ENCODE measurements around the gene CORO2B.

The CORO2B gene, protein sequence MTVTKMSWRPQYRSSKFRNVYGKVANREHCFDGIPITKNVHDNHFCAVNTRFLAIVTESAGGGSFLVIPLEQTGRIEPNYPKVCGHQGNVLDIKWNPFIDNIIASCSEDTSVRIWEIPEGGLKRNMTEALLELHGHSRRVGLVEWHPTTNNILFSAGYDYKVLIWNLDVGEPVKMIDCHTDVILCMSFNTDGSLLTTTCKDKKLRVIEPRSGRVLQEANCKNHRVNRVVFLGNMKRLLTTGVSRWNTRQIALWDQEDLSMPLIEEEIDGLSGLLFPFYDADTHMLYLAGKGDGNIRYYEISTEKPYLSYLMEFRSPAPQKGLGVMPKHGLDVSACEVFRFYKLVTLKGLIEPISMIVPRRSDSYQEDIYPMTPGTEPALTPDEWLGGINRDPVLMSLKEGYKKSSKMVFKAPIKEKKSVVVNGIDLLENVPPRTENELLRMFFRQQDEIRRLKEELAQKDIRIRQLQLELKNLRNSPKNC

DNA sequence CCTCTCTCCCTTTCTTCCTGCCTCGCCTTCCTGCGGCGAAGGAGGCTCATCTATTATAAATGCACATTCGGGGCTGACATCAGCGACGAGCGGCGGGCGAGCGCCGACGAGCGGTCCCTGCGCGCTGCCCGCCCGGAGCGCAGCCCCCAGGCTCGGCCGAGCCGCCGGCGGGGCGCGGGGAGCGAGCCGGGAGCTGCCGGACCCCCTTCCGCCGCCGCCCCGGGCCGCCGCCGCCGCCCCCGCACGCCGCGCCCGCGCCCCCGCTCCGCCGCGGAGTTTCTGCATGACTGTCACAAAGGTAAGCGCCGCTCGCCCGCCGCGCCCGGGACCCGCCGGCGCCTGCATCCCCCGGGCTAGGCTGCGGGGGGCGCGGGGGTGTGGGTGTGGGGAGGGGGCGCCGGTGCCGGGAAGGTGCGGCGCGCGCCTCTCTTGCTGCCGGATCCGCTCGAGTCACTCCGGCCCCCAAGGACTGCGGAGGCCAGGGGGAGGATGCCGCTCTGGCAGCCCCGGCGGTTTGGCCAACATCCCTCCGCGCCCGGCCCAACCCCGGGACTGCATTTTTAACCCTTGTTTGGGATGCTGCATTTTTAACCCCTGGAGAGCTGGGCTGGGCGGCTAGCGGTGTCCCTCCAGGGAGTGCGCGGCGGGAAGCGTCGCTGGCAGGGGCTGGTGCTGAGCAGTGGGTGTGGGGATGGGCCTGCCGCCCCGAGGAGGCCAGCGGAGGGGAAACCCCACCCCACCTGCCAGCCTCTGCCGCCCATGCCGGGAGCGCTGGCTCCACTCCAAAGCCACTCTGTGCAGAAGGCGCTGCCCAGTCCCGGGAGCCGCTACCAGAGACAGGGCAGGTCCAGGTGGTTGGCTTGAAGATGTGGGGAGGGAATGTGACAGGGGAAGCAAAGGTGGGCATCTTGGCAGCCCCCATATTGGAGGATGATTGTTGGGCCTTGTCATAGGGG, at the start of gene CORO2B:
Gene CORO2B (plus strand): TSS at position 14 of the 956 bp plus-strand sequence. CDS start 270 bp downstream, at position 284.
- DNase-seq: no peak

DNA sequence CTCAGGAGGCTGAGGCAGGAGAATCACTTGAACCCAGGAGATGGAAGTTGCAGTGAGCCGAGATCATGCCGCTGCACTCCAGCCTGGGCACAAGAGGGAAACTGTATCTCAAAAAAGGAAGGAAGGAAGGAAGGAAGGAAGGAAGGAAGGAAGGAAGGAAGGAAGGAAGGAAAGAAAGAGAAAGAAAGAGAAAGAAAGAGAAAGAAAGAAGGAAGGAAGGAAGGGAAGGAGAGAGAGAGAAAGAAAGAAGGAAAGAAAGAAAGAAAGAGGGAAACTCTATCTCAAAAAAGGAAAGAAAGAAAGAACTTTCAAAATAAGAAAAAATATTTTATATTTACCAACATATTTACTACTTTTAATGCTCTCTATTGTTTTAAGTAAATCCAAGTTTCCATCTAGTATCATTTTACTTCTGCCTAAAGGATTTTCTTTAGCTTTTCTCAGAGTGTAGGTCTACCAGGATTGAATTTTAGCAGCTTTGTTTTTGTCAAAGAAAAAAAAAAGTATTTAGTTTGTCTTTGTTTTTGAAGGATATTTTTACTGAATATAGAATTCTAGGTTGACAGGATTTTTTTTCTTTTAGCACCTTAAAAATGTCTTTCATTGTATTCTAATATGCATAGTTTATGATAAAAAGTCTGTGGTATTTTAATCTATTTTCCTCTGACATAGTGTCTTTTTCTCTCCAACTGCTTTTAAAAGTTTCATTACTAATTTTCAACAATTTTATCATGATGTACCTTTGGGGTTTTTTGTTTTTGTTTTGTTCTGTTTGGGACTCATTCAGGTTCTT, 47.2 kb upstream of the CORO2B start:
- DNase-seq: no peak

DNA sequence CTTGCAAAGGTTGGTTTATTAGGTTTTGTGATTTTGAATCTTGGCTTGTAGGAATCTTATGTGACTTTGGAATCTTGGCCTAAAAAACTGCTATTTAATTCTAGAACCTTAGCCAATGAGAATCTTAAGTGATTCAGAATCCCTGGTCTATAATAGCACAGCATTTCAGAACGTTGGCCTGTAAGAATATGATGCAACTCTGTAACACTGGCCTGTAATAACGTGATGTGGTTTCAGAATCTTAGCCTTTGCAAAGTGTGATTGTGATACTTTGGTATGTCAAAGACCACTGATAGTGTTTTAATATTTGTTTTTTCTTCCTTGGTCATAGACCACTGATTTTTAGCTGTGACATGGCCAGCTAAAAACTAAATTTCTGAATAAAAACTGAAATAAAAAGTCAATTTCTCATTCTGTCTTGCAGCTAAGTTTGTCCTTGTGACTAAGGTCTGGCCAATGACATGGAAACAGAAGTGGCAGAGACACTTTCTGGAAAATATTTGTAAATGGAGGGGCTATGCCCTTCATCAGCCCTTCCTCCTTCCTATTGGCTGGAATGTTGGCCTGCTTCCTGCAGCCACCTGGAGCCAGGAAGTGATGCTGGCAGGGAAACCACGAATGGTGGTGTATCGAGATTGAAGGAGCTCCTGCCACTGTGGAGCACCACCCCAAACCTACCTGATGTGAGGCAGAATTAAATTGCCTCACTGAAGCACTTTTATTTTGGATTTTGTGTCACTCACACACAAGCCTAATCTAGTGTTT, 42.3 kb upstream of the CORO2B start:
- no peak for DNase-seq

DNA sequence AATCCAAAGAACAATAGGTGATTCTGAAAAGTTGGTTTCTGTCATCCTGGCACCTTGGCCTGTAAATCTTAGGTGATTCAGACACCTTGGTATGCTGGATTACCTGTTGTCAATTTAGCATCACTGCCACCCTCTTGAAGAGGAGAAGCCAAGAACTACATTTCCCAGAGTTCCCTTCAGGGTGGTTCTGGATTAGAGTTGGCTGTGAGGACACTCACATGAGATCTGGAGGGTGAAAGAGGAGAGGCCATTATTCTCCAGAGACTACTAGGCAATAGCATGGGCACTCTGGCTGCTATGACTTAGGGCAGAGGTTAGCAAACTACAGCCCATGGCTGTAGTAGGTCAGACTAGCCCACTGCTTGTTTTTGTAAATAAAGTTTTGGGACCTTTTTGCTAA, 41.7 kb upstream of the CORO2B start:
- DNase-seq: no peak

DNA sequence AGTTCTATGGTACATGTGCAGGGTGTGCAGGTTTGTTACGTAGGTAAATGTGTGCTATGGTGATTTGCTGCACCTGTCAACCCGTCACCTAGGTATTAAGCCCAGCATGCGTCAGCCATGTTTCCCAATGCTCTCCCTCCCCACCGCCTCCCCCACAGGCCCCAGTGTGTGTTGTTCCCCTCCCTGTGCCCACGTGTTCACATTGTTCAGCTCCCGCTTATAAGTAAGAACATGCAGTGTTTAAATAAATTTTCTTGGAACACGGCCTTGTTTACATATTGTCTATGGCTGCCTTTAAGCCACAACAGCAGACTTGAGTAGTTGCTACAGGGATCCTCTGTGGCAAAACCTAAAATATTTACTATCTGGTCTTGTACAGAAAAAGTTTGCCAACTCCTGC, 41.3 kb upstream of the CORO2B start:
- DNase-seq: no peak

DNA sequence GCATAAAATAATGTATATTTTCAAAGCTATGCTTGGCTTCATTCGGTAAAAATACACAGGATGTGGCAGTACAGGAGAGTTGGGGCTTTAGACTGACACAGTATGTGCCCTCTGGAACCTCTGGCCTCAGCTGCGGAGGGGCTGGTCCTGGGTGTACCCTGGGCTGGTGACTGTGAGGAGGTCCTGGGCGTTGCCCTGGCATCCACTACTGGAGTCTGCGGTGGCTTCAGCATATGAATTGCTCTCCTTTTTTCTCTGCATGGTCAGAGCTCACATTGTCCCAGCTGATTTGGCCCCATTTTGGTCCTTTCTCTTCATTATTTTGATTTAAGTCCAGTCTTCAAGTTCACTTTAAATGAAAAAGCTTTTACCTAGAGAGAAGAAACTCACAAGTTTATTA, 40.5 kb upstream of the CORO2B start:
- DNase-seq: no peak

DNA sequence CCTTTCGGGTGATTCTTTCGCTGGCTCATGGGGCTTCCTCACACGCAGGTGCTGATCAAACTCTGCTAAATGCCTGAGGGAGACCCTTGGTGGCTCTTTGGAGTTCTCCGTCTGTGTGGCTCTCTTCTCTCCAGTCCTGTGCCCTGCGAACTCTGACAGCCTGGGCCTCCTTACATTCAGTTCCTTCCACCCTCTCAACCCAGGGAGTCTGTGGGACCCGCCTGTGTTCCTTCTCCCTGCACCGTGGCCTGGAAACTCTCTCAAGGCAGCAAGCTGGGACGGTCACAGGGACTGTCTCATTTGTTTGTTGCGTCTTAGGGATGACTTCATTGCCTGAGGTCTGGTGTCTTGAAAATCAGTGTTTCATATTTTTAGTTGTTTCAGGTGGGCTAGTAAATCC, 37.0 kb upstream of the CORO2B start:
- no peak for DNase-seq

DNA sequence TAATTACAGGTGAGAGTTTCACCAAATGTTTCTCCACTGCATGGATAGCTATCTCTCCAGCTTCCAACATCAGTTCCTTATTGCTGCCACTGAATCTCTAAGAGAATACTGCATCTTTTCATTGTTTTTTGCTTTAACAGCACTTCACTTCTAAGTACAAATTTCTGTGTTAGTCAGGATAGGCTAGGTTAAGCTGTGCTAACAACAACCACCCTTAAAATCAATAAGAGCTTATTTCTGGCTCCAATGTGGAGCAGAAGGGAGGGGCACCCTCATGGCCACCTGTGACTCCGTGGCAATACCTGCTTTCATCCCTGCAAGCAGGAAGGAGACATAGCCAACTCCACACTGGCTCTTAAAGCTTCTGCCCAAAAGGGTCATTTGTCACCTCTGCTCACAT, 36.4 kb upstream of the CORO2B start:
- no peak for DNase-seq

DNA sequence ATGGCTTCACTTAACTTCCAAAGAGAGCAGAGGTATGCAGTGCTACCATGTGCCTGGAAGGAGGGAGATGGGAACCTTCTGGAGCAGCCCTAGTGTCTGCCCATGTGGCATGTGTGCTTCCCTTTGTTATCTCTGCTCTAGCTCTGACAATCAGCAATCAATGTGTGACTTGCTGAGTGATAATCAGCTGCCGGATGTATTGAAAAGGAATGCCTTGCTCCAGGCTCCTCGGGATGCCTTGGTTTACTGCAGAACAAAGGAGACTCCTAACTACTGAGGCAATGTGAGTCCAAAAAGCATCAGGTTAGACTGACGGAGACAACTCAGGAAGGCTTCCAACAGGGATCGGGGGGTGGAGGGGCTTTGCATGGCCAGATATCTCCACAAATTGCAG, 36.0 kb upstream of the CORO2B start:
- no peak for DNase-seq

DNA sequence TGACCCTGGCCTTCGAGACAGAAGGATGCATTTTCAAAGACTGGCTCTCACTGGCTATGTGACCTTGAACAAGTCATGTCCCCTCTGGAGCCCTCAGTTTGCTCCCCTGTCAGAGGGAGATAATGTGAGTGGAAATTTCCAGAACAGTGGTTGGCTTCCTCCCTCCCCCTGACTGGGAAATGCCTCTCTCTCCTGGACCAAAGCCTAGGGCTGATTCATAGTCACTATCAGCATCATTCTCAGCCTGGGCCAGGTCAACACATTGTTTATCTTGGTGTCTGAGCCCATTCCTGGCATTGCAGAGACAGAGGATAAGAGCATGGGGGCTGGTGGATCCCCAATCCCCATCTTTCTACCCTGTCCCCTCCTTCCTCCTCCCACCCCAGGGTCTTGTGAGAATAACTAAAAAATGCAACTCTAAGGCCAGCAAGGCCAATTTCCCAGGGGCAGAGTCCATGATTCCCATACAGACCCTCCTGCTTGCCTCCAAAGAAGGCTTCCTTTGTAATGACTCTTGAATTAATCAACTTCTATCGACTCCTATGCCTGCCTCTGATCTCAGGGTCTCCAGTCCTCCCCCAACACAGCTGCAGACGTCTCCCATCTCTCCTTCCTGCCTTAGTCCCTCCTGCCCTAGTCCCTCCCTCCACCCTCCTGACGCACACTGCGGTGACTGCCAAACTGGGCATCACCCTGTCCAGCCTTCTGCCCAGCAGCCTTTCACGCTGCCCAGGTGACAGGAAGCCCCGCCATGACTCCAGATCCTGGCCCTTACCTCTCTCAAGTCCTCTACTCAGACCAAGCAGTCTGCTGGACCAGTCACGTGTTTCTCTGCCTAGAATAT, 35.4 kb upstream of the CORO2B start:
- DNase-seq: no peak

DNA sequence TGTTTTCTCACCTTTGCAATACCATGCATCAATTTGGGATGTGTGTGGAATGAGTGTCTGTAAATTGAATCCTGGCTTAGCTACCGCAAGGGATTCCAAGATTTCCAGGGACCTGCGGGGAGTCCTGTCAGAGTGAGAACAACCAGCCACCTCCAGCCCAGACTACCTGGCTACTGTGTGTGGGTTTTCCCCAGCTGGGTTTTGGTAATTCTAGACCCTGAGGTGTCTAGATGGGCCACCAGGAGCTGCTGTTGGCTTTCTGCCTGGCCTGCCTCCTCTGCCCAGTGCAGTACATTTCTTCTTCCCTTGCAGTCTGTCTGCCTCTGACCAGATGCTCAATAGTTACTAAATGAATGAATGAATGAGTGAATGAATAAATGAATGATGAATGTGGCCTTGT, 32.5 kb upstream of the CORO2B start:
- no peak for DNase-seq

DNA sequence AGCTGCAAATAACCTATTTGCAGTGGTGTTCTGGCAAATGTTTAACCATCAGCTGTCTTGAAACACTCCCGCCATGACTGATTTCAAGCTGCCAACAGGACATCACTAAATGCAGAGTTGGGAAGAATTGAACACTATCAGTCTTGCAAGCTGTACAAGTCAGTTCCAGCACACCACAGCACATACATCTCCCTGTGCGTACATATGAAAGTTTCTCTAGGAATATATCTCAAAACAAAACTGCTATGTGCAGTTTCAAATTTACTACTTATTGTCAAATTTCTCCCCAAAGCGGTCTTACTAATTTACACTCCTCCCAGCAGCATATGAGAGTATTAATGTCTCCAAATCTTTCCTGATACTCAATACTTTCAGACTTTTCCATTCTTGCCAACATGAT, 30.4 kb upstream of the CORO2B start:
- DNase-seq: no peak

DNA sequence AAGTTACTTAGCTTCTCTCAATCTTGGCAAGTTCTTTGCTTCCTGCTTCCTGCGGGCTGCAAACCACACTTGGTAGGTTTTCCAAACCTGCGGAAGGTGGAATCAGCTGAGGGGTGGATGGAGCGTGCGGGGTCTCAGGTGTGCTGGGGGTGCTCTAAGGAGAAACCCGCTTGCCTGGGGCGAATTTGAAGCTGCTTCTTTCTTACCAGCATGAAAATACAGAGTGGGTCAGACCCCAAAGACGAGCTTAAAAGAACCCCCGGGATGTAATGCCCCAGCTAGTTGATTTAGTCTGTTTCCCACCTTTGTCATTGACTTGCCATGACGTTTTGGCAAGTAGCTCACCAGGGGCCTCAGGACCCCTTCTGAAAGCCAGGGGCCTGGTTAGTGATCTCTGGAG, 28.8 kb upstream of the CORO2B start:
- DNase-seq: no peak

DNA sequence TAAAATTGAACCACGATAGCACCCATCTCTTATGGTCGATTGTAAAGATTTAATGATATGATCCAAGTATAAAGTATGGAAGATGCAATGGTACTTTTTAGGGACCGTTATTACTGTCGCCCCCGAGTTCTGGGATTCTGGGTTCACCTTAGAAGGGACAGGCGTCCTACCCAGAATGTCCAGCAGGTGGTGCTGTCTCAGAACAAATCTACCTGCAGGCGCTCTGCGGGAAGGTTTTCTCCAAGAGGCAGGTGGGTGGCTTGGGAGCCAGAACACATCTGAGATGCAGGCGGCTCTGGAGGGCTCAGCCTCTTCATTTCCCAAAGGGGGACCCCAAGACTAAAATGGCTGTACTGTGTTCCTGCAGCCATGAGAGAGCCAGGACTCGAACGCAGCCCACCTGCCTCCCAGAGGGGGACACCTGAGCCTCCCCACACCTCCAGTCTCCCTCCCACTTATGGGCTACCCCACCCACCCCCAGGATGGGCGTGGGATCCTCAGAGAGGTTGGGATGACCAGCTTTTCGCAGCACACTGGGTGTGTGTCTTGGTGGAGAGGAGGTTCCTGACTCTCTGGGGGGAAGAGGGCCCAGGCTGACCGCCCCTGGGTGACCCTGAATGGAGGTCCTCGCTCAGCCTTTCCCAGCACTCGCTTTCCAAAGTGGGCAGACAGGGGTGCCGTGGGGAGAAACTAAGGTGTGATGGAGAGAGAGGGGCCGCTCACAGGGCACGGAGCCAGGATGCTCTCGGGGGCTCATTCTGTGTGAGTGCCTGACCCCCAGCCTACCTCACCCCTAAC, 28.1 kb upstream of the CORO2B start:
- DNase-seq: peak; percentile 56

DNA sequence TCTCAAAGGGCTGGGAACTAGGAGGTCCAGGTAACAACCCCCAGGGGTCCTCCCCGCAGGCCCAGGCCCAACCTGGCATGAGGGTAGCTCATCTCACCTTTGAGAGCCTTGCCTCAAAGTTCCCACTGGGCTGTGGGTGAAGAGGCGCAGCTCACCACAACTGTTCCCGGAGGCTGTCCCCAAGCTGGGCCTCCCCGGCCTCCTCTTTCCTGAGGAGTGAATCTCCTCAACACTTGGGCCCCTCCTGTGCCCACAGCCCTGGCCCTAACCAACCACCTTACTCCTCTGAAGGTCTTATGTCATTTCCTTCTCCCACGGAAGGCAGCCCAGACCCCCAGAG, 27.5 kb upstream of the CORO2B start:
- no peak for DNase-seq

DNA sequence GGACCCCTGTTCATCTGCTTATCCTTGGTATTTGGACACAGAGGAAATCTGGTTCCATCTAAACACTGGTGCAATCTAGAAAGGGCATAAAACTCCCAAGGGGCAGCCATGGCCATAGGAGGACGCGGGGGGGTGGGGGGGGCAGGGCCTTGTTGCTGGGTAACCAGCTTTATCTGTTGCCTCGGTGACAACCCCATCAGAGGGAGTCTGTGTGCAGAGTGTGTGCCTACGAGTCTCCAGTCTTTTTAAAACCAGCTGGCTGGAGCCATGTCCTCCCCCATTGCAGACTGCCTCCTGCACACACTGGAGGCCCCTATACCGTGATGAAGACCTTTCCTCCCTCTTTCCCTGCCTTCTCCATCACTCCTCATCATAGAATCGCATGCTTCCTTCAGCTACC, 26.4 kb upstream of the CORO2B start:
- DNase-seq: no peak

DNA sequence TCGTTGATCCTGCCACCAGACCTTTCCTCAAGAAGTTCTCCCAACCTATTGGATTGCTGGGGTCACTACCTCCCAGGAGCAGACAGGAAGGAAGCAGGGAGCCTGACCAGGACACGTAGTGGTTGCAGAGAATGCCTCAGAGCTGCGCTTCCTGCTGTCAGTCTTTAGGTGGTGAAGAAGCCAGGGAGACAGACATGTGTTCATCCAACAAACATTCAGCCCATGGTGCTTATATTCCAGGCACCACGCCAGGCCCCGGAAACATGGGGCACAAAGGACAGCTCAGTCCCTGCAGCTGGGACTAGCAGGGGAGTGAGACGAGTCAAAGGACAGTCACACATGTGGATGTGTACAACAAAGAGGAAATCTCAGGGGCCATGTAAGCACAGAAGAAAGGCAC, 26.0 kb upstream of the CORO2B start:
- no peak for DNase-seq

DNA sequence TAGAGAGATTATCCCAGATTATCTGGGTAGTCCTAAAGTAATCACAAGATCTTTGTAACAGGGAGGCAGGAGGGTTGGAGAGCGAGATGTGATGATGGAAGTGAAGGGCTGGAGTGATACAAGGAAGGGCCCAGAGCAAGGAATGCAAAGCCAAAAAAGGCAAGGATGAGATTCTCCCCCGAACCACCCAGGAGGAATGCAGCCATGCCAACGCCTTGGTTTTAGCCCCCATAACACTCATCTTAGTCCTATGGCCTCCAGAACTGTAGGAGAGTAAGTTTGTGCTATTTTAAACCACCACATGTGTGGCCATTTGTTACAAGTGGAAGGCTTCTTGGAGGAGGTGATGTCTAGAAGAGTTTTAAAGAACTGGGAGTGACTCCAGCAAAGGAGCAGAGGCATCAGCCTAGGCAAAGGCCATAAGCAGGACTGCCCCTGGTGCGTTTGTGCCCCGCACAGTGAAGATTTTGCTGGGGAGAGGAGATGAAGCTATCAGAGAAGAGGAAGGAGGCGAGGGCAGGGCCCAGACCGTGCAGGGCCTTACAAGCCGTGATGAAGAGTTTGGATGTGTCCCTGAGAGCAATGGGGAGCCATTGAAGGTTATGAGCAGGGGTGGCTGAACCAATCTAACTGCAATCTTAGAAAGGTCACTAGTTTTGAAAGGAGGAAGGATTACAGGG, 25.3 kb upstream of the CORO2B start:
- DNase-seq: no peak

DNA sequence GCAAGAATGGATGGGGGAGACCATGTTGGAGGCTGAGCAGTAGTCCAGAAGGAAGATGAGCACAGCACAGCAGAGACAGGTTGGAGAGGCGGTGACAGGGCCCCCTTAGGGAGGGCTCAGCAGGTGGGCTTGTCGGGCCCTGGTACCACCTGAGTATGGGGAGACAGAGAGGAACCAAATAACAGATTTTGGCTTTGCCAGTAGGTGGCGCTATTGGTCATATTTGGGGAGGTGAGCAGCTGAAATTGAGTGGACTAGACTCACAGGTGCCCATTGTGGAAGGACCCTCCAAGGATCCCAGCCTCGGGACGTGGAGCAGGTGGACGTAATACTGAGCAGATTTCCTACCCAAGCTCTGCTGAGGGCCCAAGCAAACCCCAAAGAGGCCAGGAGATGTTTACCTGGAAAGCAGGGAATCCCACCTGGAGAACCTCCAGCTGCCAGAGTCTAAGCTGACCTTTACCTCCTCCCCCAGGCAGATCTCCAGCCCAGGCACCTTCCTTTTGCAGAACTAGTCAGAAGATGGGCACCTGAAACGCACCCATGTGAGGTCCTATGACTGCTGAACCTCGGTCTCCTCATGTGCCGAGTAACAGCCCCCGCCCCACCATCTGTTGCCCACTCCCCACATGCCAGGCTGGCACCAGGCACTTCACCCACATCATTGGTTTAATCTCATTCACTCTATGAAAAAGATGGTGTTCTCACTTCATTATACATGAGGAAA, 24.6 kb upstream of the CORO2B start:
- peak; percentile 74 for DNase-seq
